ENCODE results near the gene POLA2.

POLA2 gene

GRCh38 chr11:65305501-65306268 is 43.9 kb downstream of the POLA2 start:
- peak in 1 of 56 donors; percentile 22 for DNase-seq

GRCh38 chr11:65307298-65308229 is 45.8 kb downstream of the POLA2 start:
- DNase-seq: no peak

GRCh38 chr11:65308281-65308891 is 46.6 kb downstream of the POLA2 start:
- DNase-seq: peak in 1 of 56 donors; percentile 36

- DNase-seq: no peak
Observed at GRCh38 chr11:65309006-65309405, 47.2 kb downstream of the POLA2 start.

- peak in 14 of 56 donors; percentile 17 to 53 (median 30) for DNase-seq
Observed at GRCh38 chr11:65310215-65310614, 48.5 kb downstream of the POLA2 start.

GRCh38 chr11:65310736-65311135 is 49.0 kb downstream of the POLA2 start:
- no peak for DNase-seq

GRCh38 chr11:65311170-65311678 is 49.5 kb downstream of the POLA2 start:
- peak in 1 of 56 donors; percentile 25 for DNase-seq

GRCh38 chr11:65314501-65315203 is 52.9 kb downstream of the POLA2 start, which contains the start of gene CDC42EP2:
TSS of gene CDC42EP2 (plus strand) at chr11:65314866. CDS start at chr11:65320899, 6,033 bp downstream.
- peak in 55 of 56 donors; percentile 52 to 97 (median 83) for DNase-seq

GRCh38 chr11:65315204-65315865 is 53.6 kb downstream of the POLA2 start:
- peak in 51 of 56 donors; percentile 18 to 88 (median 65) for DNase-seq

- DNase-seq: no peak
Observed at GRCh38 chr11:65315866-65316226, 54.1 kb downstream of the POLA2 start.

- DNase-seq: no peak
Observed at GRCh38 chr11:65316227-65317024, 54.7 kb downstream of the POLA2 start.

GRCh38 chr11:65317025-65317786 is 55.4 kb downstream of the POLA2 start:
- peak in 2 of 56 donors; percentile 20 to 36 for DNase-seq

- no peak for DNase-seq
Observed at GRCh38 chr11:65320386-65321075, 58.8 kb downstream of the POLA2 start.

- DNase-seq: no peak
Observed at GRCh38 chr11:65321076-65321475, 59.3 kb downstream of the POLA2 start.

GRCh38 chr11:65321828-65322485 is 60.2 kb downstream of the POLA2 start:
- DNase-seq: no peak

GRCh38 chr11:65323813-65324212 is 62.1 kb downstream of the POLA2 start:
- DNase-seq: no peak

GRCh38 chr11:65325435-65325834 is 63.7 kb downstream of the POLA2 start:
- DNase-seq: no peak
